ENCODE results near the gene SH3RF3.

GRCh38 chr2:109512076-109512475 lies 383.1 kb downstream of the SH3RF3 start:
- TF ChIP-seq CBX5 (CRISPR knock-in tag; IDR thresholded peaks at IDR 0.05; ENCODE audit: borderline replicate concordance) (no peak), PRDM10 (CRISPR knock-in tag; IDR thresholded peaks at IDR 0.05; ENCODE audit: low read depth) (no peak), EZH2 (conservative IDR thresholded peaks at IDR 0.05; ENCODE audit: low read depth, low read length) (no peak)
